ENCODE measurements around the gene PCP2.

DNA sequence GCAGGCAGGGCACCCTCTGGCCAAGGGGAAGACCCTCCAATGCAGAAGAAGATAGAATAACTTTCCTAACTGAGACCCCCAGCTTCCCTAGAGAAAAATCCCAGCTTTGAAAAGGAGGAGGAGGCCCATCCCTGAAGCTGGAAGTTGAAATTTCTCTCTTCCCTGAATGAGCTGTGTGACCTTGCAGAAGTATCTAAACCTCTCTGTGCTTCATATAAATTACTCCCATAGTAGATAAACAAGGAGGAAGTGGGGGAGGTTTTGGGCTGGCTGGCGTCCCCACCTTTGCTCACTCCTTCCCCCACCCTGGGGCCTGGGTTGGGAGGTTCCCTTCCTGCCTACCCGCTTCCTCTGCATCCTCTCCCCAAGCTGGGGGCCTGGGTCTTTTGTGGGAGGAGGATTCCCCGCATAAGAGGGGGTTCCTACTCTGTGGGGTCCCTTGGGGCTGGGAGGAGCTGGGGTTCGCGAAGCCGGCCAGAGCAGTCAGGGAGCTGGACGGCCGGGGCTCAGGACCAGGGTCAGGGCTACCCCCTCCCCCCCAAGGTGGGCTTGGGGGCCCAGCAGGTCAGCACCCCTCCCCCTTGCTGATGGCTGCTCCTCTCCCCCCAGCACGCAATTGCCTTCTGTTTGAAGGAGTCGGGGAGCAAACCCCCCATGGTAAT, 26.2 kb downstream of the PCP2 start:
- no peak for TF ChIP-seq EZH2 (IDR thresholded peaks at IDR 0.05; ENCODE audit: low read depth, low read length, severe bottlenecking)
- no peak for TF ChIP-seq RFX5 (IDR thresholded peaks at IDR 0.05; ENCODE audit: borderline replicate concordance, low read depth, low read length)
- no peak for TF ChIP-seq NRF1 (IDR thresholded peaks at IDR 0.05; ENCODE audit: low read depth, low read length)
- no peak for TF ChIP-seq CHD2 (IDR thresholded peaks at IDR 0.05; ENCODE audit: low read length)
- TF ChIP-seq MAX (IDR thresholded peaks at IDR 0.05), result no peak
- TF ChIP-seq CTCF (IDR thresholded peaks at IDR 0.05; ENCODE audit: control extremely low read depth in 1 of 3, insufficient read depth in 1 of 3, low read depth in 1 of 3, low read length in 3 of 3), result no peak
- TF ChIP-seq YY1 (IDR thresholded peaks at IDR 0.05; ENCODE audit: low read depth, low read length), result no peak
- TF ChIP-seq KDM1A (IDR thresholded peaks at IDR 0.05; ENCODE audit: borderline replicate concordance, low read length), result peak; percentile 65; the same call in 1 of the 2 replicates
- no peak for TF ChIP-seq RAD21 (IDR thresholded peaks at IDR 0.05 in 1 of 2, conservative IDR thresholded peaks at IDR 0.05 in 1 of 2; ENCODE audit: low read depth in 2 of 2, low read length in 2 of 2)
- TF ChIP-seq TAF1 (IDR thresholded peaks at IDR 0.05; ENCODE audit: low read depth, low read length), result no peak
